Measurements from ENCODE around the gene C17orf78. TPM values are rescaled to one million over a fixed set of nuclear protein-coding genes. Genes with fewer than 3 reads are reported as not detected.

Gene C17orf78
- not detected in 5 replicates for total RNA-seq (2022; extraction: Qiagen RNA extraction; ENCODE audit: low read depth)

GRCh38 chr17:37375706-37376105 is at the start of gene C17orf78:
C17orf78 (plus strand) TSS chr17:37375985; CDS start chr17:37376093, 108 bp downstream.

GRCh38 chr17:37406635-37407461 is 31.1 kb downstream of the C17orf78 start, which contains the start of the genes ACACA and TADA2A:
ACACA (minus strand) TSS chr17:37406836; CDS start chr17:37406299, 537 bp downstream.
TADA2A (plus strand) TSS chr17:37406886; CDS start chr17:37411366, 4,480 bp downstream.

Other genes starting within 250 kb of the C17orf78 start
- gene ACACA, start 30.9 kb downstream of the C17orf78 start, total RNA-seq (2022; extraction: Qiagen RNA extraction; ENCODE audit: low read depth), result 50.1 to 57.8 TPM (median 51.7 TPM) in 5 replicates
- 11.5 to 14.2 TPM (median 11.9 TPM) in 5 replicates for gene TADA2A, start 30.9 kb downstream of the C17orf78 start, total RNA-seq (2022; extraction: Qiagen RNA extraction; ENCODE audit: low read depth)
- gene DUSP14, start 113.9 kb downstream of the C17orf78 start, total RNA-seq (2022; extraction: Qiagen RNA extraction; ENCODE audit: low read depth), result 43.1 to 56.1 TPM (median 48.2 TPM) in 5 replicates
- 11.8 to 15.3 TPM (median 14.2 TPM) in 5 replicates for gene SYNRG, start 233.4 kb downstream of the C17orf78 start, total RNA-seq (2022; extraction: Qiagen RNA extraction; ENCODE audit: low read depth)